SK-N-SH treated with all-trans-retinoic acid at 6 μM for 48 hours (cell line): ENCODE results near the gene SLC2A6.

Experiments used
- ARNTL ChIP-seq: fragments of 450-650 bp; formaldehyde crosslinking; IDR thresholded peaks from 2 replicates; pipeline ENCODE4 v1.5.0; 2020; ENCODE audit warnings: low read depth, mild to moderate bottlenecking, moderate library complexity, borderline replicate concordance
- CSDC2 ChIP-seq: fragments of 250-450 bp; sonication (Bioruptor Pico); IDR thresholded peaks from 2 replicates; pipeline ENCODE4 v1.5.0; 2020; ENCODE audit warnings: mild to moderate bottlenecking, moderate library complexity
- PATZ1 ChIP-seq: fragments of 250-450 bp; sonication (Bioruptor Pico); IDR thresholded peaks from 2 replicates; pipeline ENCODE4 v1.8.0; 2020; ENCODE audit warnings: mild to moderate bottlenecking, moderate library complexity, borderline replicate concordance
- RARB ChIP-seq: fragments of 250-450 bp; sonication (Bioruptor Pico); IDR thresholded peaks from 2 replicates; pipeline ENCODE4 v1.8.0; 2021; ENCODE audit warnings: mild to moderate bottlenecking, moderate library complexity

GRCh38 chr9:133518200-133518599, 39.3 kb upstream of the SLC2A6 start:
- TF ChIP-seq RARB (CRISPR knock-in tag) (no peak), CSDC2 (no peak), ARNTL (CRISPR knock-in tag) (no peak), PATZ1 (CRISPR knock-in tag) (no peak)
